ENCODE data around the gene A4GALT. TPM values are rescaled to one million over a fixed set of nuclear protein-coding genes. Genes with fewer than 3 reads are reported as not detected.
"Not testable (repeated sequence)": the region's sequence is repeated elsewhere in the genome, so short reads cannot be mapped to it uniquely, and the experiment has no call there.

A4GALT gene
- total and polyA plus RNA-seq, 2 donors from 2014 or later = 76.2 to 186 TPM

- Histone ChIP-seq H3K4me1 (ENCODE audit: control insufficient read depth in 2 of 3, insufficient read depth in 2 of 3, low read depth in 1 of 3, low read length in 3 of 3) (no peaks in the 10 kb centered on the region), H3K27ac (ENCODE audit: low read depth in 2 of 2, low read length in 2 of 2) (no peak overlapping the region), H3K9ac (ENCODE audit: low read length in 3 of 3) (no peak overlapping the region), H3K36me3 (ENCODE audit: control insufficient read depth in 2 of 3, insufficient read depth in 3 of 3, low read length in 3 of 3) (no peaks in the 10 kb centered on the region), H3K9me3 (ENCODE audit: control insufficient read depth in 2 of 3, insufficient read depth in 1 of 3, low read length in 3 of 3) (no peaks in the 10 kb centered on the region), H3K27me3 (ENCODE audit: control insufficient read depth, insufficient read depth, low read length) (no peaks in the 10 kb centered on the region), H3K4me3 (ENCODE audit: low read length in 3 of 3) (no peak overlapping the region)
- no peak for FAIRE-seq
- TF ChIP-seq CTCF (IDR thresholded peaks at IDR 0.05; ENCODE audit: borderline replicate concordance, extremely low read depth, insufficient read depth) = no peak
- no peak for DNase-seq
- intact Hi-C loops (cut with DNase I) = no loop called here
These were observed 40.3 kb upstream of the A4GALT start for GRCh38 chr22:42760806-42761565.

GRCh38 chr22:42758931-42759629, 38.4 kb upstream of the A4GALT start:
- no peak for TF ChIP-seq CTCF (IDR thresholded peaks at IDR 0.05; ENCODE audit: borderline replicate concordance, extremely low read depth, insufficient read depth)
- no peaks in the 10 kb centered on the region for H3K4me1 ChIP-seq (ENCODE audit: control insufficient read depth in 2 of 3, insufficient read depth in 2 of 3, low read depth in 1 of 3, low read length in 3 of 3)
- H3K9ac ChIP-seq (ENCODE audit: low read length in 3 of 3) = no peak overlapping the region
- no peaks in the 10 kb centered on the region for H3K36me3 ChIP-seq (ENCODE audit: control insufficient read depth in 2 of 3, insufficient read depth in 3 of 3, low read length in 3 of 3)
- H3K9me3 ChIP-seq (ENCODE audit: control insufficient read depth in 2 of 3, insufficient read depth in 1 of 3, low read length in 3 of 3) = no peaks in the 10 kb centered on the region
- FAIRE-seq (no peak), DNase-seq (no peak)
- intact Hi-C loops (cut with DNase I) = no loop called here
- no peak overlapping the region for H3K27ac ChIP-seq (ENCODE audit: low read depth in 2 of 2, low read length in 2 of 2)
- no peak overlapping the region for H3K4me3 ChIP-seq (ENCODE audit: low read length in 3 of 3)
- no peaks in the 10 kb centered on the region for H3K27me3 ChIP-seq (ENCODE audit: control insufficient read depth, insufficient read depth, low read length)

- H3K4me1 ChIP-seq (ENCODE audit: control insufficient read depth in 2 of 3, insufficient read depth in 2 of 3, low read depth in 1 of 3, low read length in 3 of 3); H3K9ac ChIP-seq (ENCODE audit: low read length in 3 of 3); DNase-seq; H3K27me3 ChIP-seq (ENCODE audit: control insufficient read depth, insufficient read depth, low read length); H3K4me3 ChIP-seq (ENCODE audit: low read length in 3 of 3); H3K27ac ChIP-seq (ENCODE audit: low read depth in 2 of 2, low read length in 2 of 2); intact Hi-C loops (cut with DNase I); H3K36me3 ChIP-seq (ENCODE audit: control insufficient read depth in 2 of 3, insufficient read depth in 3 of 3, low read length in 3 of 3); H3K9me3 ChIP-seq (ENCODE audit: control insufficient read depth in 2 of 3, insufficient read depth in 1 of 3, low read length in 3 of 3); FAIRE-seq: not testable (repeated sequence)
These were observed 34.9 kb upstream of the A4GALT start for GRCh38 chr22:42755553-42755952.

GRCh38 chr22:42755121-42755520, 34.5 kb upstream of the A4GALT start:
- H3K9me3 ChIP-seq (ENCODE audit: control insufficient read depth in 2 of 3, insufficient read depth in 1 of 3, low read length in 3 of 3); H3K27me3 ChIP-seq (ENCODE audit: control insufficient read depth, insufficient read depth, low read length); H3K4me1 ChIP-seq (ENCODE audit: control insufficient read depth in 2 of 3, insufficient read depth in 2 of 3, low read depth in 1 of 3, low read length in 3 of 3); FAIRE-seq; H3K4me3 ChIP-seq (ENCODE audit: low read length in 3 of 3); H3K36me3 ChIP-seq (ENCODE audit: control insufficient read depth in 2 of 3, insufficient read depth in 3 of 3, low read length in 3 of 3); H3K27ac ChIP-seq (ENCODE audit: low read depth in 2 of 2, low read length in 2 of 2); DNase-seq; H3K9ac ChIP-seq (ENCODE audit: low read length in 3 of 3); intact Hi-C loops (cut with DNase I): not testable (repeated sequence)

All from kidney (tissue), 14 donors.